HG03558 (cell line): Measurements from ENCODE around the gene PTH2R.

Experiments used
- ATAC-seq: cut with Tn5 transposase; IDR thresholded peaks from one replicate; pipeline ENCODE4 v1.9.1; 2021; ENCODE audit warnings: moderate number of reproducible peaks; ENCODE audit not compliant: unreplicated experiment; ENCODE audit errors: extremely low read depth

Gene PTH2R

DNA sequence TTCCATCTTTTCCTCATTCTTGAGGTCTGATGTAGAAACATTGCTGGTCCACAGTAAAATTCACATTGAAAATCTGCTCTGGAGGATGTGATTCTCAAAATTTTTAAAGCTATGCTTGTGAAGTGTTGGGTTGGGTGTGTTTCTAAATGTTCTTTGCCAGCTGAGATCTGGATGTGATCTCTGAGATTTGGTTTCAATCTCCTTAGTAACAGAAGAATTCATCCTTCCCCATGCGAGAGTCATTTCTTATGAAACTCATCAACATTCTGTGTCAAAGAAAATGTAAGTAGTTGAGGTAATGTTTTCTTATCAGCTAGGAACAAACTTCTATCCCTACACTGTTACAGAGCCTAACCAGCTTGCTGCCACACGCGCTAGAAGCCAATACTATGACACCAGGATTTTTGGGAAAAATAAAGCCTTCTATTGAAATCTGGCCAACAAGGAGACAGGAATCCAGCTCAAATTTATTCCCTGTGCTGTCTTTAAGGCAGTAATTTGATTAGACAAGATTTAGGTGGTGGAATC lies 134.9 kb downstream of the PTH2R start:
- ATAC-seq = no peak

- ATAC-seq = no peak
Measured at GRCh38 chr2:208541989-208542464, 135.4 kb downstream of the PTH2R start.

DNA sequence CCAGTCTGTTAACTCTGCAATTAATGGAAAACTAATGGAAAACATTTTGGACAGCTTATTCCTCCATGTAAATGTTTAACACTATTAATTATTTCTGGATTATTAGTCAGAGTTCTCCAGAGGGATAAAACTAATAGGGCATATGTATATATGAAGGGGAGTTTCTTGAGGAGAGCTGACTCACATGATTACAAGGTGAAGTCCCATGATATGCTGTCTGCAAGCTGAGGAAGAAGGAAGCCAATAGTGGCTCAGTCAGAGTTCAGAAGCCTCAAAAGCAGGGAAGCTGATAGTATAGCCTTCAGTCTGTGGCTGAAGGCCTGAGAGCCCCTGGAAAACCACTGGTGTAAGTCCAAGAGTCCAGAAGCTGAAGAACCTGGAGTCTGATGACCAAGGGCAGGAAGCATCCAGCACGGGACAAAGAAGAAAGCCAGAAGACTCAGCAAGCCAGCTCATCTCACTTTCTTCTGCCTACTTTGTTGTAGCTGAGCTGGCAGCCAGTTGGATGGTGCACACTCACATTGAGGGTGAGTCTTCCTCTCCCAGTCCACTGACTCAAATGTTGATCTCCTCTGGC lies 136.0 kb downstream of the PTH2R start:
- ATAC-seq = no peak
